ENCODE results near the gene ARHGAP6.

GRCh38 chrX:11611161-11611560 lies 54.6 kb downstream of the ARHGAP6 start:
- no peak for TF ChIP-seq EP300 (IDR thresholded peaks at IDR 0.05; ENCODE audit: borderline replicate concordance)
- TF ChIP-seq NFIC (IDR thresholded peaks at IDR 0.05): no peak
- TF ChIP-seq MAX (IDR thresholded peaks at IDR 0.05): no peak
- no peak for TF ChIP-seq TAF1 (IDR thresholded peaks at IDR 0.05; ENCODE audit: low read depth)
- no peak for TF ChIP-seq RAD21 (IDR thresholded peaks at IDR 0.05; ENCODE audit: low read depth)
- no peak for TF ChIP-seq REST (IDR thresholded peaks at IDR 0.05; ENCODE audit: low read depth)
- TF ChIP-seq CREB1 (IDR thresholded peaks at IDR 0.05; ENCODE audit: low read depth): no peak
- TF ChIP-seq YY1 (IDR thresholded peaks at IDR 0.05; ENCODE audit: low read depth): no peak
- TF ChIP-seq EGR1 (IDR thresholded peaks at IDR 0.05): no peak
- TF ChIP-seq FOXM1 (IDR thresholded peaks at IDR 0.05; ENCODE audit: borderline replicate concordance, low read depth): no peak
- TF ChIP-seq CEBPB (IDR thresholded peaks at IDR 0.05): no peak
- TF ChIP-seq TCF12 (IDR thresholded peaks at IDR 0.05; ENCODE audit: low read depth): no peak
- no peak for TF ChIP-seq USF1 (IDR thresholded peaks at IDR 0.05)
- TF ChIP-seq TEAD4 (IDR thresholded peaks at IDR 0.05): no peak
